ENCODE data around the gene RASGRP1. TPM values are rescaled to one million over a fixed set of nuclear protein-coding genes. Genes with fewer than 3 reads are reported as not detected.

Gene RASGRP1
- total RNA-seq, 1 experiment from 2014 or later: 2.8 TPM

- ChIA-PET POLR2A (no interaction called here), CTCF (interaction anchor here (2.0 to 2.2 kb wide), 2 partner anchors 64 to 200 kb away, joined by 6 to 11 read pairs; partner anchors contain the start of gene RASGRP1)
- ATAC-seq: no peak
- Mint-ChIP-seq H3K27ac (no peak overlapping the region), H3K4me1 (no peaks in the 10 kb centered on the region), H3K36me3 (peaks cover 4% of the 10 kb centered on the region), H3K9me3 (no peaks in the 10 kb centered on the region), H3K4me3 (no peak overlapping the region), H3K27me3 (ENCODE audit: low read depth) (no peaks in the 10 kb centered on the region)
- no peak for DNase-seq (ENCODE audit: low spot score)
- no peak for TF ChIP-seq ZSCAN18 (CRISPR knock-in tag; IDR thresholded peaks at IDR 0.05)
- no peak for TF ChIP-seq CREM (CRISPR knock-in tag; IDR thresholded peaks at IDR 0.05)
- TF ChIP-seq ZBTB21 (CRISPR knock-in tag; IDR thresholded peaks at IDR 0.05; ENCODE audit: borderline replicate concordance): no peak
- no peak for TF ChIP-seq MLX (CRISPR knock-in tag; IDR thresholded peaks at IDR 0.05)
- TF ChIP-seq KAT7 (CRISPR knock-in tag; IDR thresholded peaks at IDR 0.05; ENCODE audit: borderline replicate concordance): no peak
- no peak for TF ChIP-seq FOXJ3 (CRISPR knock-in tag; IDR thresholded peaks at IDR 0.05; ENCODE audit: borderline replicate concordance)
- no peak for TF ChIP-seq NR2C2 (CRISPR knock-in tag; IDR thresholded peaks at IDR 0.05)
- TF ChIP-seq CBFB (CRISPR knock-in tag; IDR thresholded peaks at IDR 0.05; ENCODE audit: low read depth): no peak
- TF ChIP-seq ATF6 (CRISPR knock-in tag; IDR thresholded peaks at IDR 0.05): no peak
- TF ChIP-seq SOX15 (CRISPR knock-in tag; IDR thresholded peaks at IDR 0.05): no peak
- TF ChIP-seq TCF7 (CRISPR knock-in tag; IDR thresholded peaks at IDR 0.05; ENCODE audit: low read depth): no peak
- no peak for TF ChIP-seq AFF4 (CRISPR knock-in tag; IDR thresholded peaks at IDR 0.05; ENCODE audit: borderline replicate concordance)
- TF ChIP-seq AR (CRISPR knock-in tag; IDR thresholded peaks at IDR 0.05): no peak
Measured at GRCh38 chr15:38499651-38500050, 65.0 kb downstream of the RASGRP1 start.

GRCh38 chr15:38496151-38496550 lies 68.5 kb downstream of the RASGRP1 start:
- H3K27me3 Mint-ChIP-seq (ENCODE audit: low read depth): no peaks in the 10 kb centered on the region
- no peak for DNase-seq (ENCODE audit: low spot score)
- H3K27ac Mint-ChIP-seq: no peak overlapping the region
- H3K4me3 Mint-ChIP-seq: no peak overlapping the region
- no peak for ATAC-seq
- no peaks in the 10 kb centered on the region for H3K4me1 Mint-ChIP-seq
- H3K9me3 Mint-ChIP-seq: no peaks in the 10 kb centered on the region
- CTCF ChIA-PET: no interaction called here
- POLR2A ChIA-PET: no interaction called here
- peaks cover 4% of the 10 kb centered on the region for H3K36me3 Mint-ChIP-seq
- no peak for TF ChIP-seq STAT6 (CRISPR knock-in tag; conservative IDR thresholded peaks at IDR 0.05; ENCODE audit: low read depth)
- no peak for TF ChIP-seq HMGXB4 (CRISPR knock-in tag; IDR thresholded peaks at IDR 0.05)
- TF ChIP-seq NFE2L1 (CRISPR knock-in tag; IDR thresholded peaks at IDR 0.05): no peak
- no peak for TF ChIP-seq ERG (CRISPR knock-in tag; IDR thresholded peaks at IDR 0.05)
- TF ChIP-seq FOXJ3 (CRISPR knock-in tag; IDR thresholded peaks at IDR 0.05; ENCODE audit: borderline replicate concordance): no peak
